Activated CD4-positive, alpha-beta memory T cell treated with anti-CD3 and anti-CD28 coated beads for 36 hours (primary cell): ENCODE data around the gene COL7A1. TPM values are rescaled to one million over a fixed set of nuclear protein-coding genes. Genes with fewer than 3 reads are reported as not detected.

ENCODE experiments used
- CTCF ChIA-PET: fragments of 350-600 bp; sonication (Branson Sonifier 250); formaldehyde crosslinking; loops from one replicate; lab custom pipeline; 2021; ENCODE audit warnings: antibody characterized with exemption, inconsistent platforms; lab: Charles Lee
- POLR2A ChIA-PET: fragments of 350-600 bp; sonication (Branson Sonifier 250); formaldehyde crosslinking; loops from one replicate; lab custom pipeline; 2021; ENCODE audit warnings: antibody characterized with exemption; lab: Charles Lee
- DNase-seq: peaks from one replicate; pipeline ENCODE4 v3.0.0-alpha.2; 2020
- H3K27ac Mint-ChIP-seq: one replicate; pipeline ENCODE4 v1.8.0; 2021; ENCODE audit warnings: mixed read lengths
- H3K27me3 Mint-ChIP-seq: one replicate; pipeline ENCODE4 v1.8.0; 2021; ENCODE audit warnings: mixed read lengths
- H3K36me3 Mint-ChIP-seq: one replicate; pipeline ENCODE4 v1.8.0; 2021; ENCODE audit warnings: mixed read lengths
- H3K4me1 Mint-ChIP-seq: one replicate; pipeline ENCODE4 v1.8.0; 2021; ENCODE audit warnings: low read depth, mixed read lengths
- H3K4me3 Mint-ChIP-seq: one replicate; pipeline ENCODE4 v1.8.0; 2021; ENCODE audit warnings: mild to moderate bottlenecking, mixed read lengths
- H3K9me3 Mint-ChIP-seq: one replicate; pipeline ENCODE4 v1.8.0; 2021; ENCODE audit warnings: mixed read lengths
- intact Hi-C: fragments of 100-400 bp; cut with micrococcal nuclease; formaldehyde crosslinking; loops from one replicate; pipeline ENCODE4 v1.15.1; 2023
- total RNA-seq, 2 experiments: library from RNA; stranded (reverse); gene quantifications; one replicate each; pipeline ENCODE4 v1.2.3, GENCODE V29; 2021

Gene COL7A1
- total RNA-seq = 1 to 10 TPM; 1.1 TPM

DNA sequence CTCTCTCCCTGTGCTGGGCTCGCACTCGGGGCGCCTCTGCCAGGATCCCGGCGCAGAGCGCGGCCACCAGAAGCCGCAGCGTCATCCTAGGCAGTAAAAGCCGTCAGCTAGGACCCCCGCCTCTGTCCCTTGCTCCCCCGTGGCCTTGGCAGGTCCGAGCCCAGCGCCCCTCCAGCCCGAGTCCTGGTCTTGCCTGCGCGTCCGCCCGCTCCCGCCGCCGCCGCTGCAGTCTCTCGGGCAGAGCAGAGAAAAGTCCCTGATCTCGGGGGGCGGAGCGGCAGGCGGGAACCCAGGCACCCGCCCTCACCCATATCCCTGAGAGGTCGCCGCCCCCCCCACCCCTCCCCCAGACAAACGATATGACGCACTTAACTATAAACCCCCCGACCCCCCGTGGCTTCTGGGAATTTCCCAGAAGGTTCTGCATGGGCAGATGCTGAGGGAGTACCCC, at the start of gene COL7A1:
Gene COL7A1, minus strand, starts transcription at position 255 of the 451 bp plus-strand sequence. Its CDS starts 170 bp downstream, at position 85.
- no peak within 1 kb of the TSS for H3K27ac Mint-ChIP-seq
- peaks cover 5% of the 10 kb centered on the region for H3K4me1 Mint-ChIP-seq
- H3K36me3 Mint-ChIP-seq = peaks cover 6% of the 10 kb centered on the region
- H3K9me3 Mint-ChIP-seq = no peaks in the 10 kb centered on the region
- no peak for DNase-seq
- peaks cover 24% of the 10 kb centered on the region for H3K27me3 Mint-ChIP-seq
- no peak within 1 kb of the TSS for H3K4me3 Mint-ChIP-seq
- ChIA-PET POLR2A (no interaction called here), CTCF (no interaction called here)
- intact Hi-C loops = no loop called here

DNA sequence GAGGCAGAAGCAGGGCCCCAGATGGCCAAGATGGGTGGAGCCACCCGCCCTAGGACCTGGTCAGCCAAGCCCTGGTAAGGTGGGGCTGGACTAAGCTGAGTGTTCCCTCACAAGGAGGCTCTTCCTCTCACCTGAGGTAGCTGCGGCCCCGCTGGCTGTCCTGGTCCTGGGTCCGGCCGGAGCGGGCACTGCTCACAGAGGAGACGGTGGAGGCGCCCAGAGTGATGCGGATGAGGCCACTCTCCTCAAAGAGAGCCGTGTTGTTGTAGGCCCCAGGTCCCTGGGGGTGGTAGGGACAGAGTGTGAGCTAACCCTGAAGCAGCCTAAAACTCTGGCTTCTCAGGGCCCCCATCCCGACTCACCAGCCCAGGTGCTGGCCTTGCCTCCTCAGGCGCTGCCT, 47.5 kb upstream of the COL7A1 start:
- no peaks in the 10 kb centered on the region for H3K4me1 Mint-ChIP-seq
- H3K9me3 Mint-ChIP-seq = no peaks in the 10 kb centered on the region
- no peaks in the 10 kb centered on the region for H3K27me3 Mint-ChIP-seq
- POLR2A ChIA-PET = no interaction called here
- DNase-seq = no peak
- peaks cover 2% of the 10 kb centered on the region for H3K36me3 Mint-ChIP-seq
- no peak overlapping the region for H3K27ac Mint-ChIP-seq
- intact Hi-C loops = no loop called here
- CTCF ChIA-PET = interaction anchor here (1.0 kb wide), 1 partner anchor 44 kb away, joined by 3 read pairs; no protein-coding TSS in a partner anchor
- H3K4me3 Mint-ChIP-seq = no peak overlapping the region

DNA sequence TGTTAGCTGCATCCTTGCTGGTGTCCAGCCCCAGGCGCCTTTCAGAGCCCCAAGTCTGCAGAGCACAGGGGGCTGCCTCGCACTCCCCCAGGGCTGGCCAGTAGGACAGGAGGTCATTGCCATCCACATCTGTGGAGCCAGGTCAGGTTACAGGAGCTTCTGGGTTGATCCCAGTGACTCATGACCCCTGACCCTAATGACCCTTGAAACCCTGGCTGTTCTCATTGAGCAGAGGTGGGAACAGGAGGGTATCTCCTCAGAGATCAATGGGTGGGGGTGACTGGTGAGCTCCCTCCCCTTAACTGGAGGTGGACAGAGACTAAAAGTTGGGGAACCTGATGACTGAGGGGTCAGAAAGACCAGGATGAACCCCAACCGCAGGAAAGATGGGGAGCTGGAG, 46.3 kb upstream of the COL7A1 start:
- H3K4me1 Mint-ChIP-seq = peaks cover 5% of the 10 kb centered on the region
- intact Hi-C loops = no loop called here
- H3K27ac Mint-ChIP-seq = no peak overlapping the region
- H3K36me3 Mint-ChIP-seq = peaks cover 2% of the 10 kb centered on the region
- no peak overlapping the region for H3K4me3 Mint-ChIP-seq
- CTCF ChIA-PET = interaction anchor here (1.0 kb wide), 1 partner anchor 45 kb away, joined by 3 read pairs; no protein-coding TSS in a partner anchor
- H3K9me3 Mint-ChIP-seq = no peaks in the 10 kb centered on the region
- H3K27me3 Mint-ChIP-seq = no peaks in the 10 kb centered on the region
- POLR2A ChIA-PET = no interaction called here
- no peak for DNase-seq

DNA sequence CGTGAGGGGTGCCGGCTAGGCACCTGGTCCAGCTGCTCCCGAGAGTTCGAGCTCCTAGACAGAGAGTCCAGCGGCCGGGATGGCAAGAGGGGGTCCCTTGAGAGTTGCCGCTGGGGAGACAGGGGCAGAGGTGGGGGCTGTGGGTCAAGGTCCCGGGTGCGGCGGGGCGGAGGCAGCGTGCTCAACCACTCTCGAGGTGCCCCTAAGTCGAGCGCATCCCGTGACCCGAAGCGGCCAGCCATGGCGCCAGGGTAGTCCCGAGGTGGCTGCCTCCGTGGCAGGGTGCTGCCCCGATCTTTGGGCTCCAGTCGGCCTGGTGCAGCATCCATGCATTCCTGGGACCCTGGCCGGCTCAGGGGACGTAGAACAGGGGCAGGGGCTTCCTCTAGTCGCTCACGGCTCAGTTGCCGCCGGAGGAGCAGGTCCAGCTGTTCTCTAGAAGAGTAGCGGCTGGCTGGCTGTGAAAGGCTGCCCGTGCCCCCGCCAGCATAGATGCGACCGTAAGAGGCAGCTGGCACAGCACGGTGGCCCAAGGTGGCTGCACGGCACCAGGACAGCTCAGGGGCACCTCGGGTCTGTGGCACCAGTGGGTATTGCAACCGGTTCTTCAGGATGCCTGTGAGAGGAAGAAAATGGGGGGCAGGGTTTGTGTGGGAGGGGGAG, 44.9 kb upstream of the COL7A1 start:
- intact Hi-C loops = no loop called here
- no peaks in the 10 kb centered on the region for H3K9me3 Mint-ChIP-seq

DNA sequence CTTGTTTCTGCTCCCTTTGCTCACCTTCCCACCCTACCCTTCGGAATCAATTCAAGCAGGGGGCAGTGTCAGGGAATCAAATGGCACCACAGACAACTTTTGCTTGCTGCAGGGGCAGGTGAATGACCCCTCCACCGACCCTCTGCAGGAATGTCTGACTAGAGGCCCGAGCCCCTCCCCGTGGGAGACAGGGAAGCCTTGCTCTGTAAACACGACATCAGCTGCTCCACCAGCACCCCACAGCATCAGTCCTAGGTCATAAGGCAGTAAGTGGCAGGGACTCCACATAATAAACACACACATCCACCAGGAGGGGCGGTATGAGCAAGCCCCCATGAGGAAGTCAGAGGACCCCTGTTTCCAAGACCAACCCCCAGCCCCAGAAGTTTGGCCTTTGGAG, 42.2 kb upstream of the COL7A1 start:
- H3K27me3 Mint-ChIP-seq = no peaks in the 10 kb centered on the region
- ChIA-PET POLR2A (no interaction called here), CTCF (interaction anchor here (1.4 kb wide), 1 partner anchor 201 kb away, joined by 4 read pairs; no protein-coding TSS in a partner anchor)
- no peak overlapping the region for H3K27ac Mint-ChIP-seq
- no peak for DNase-seq
- H3K4me1 Mint-ChIP-seq = peaks cover 18% of the 10 kb centered on the region
- H3K9me3 Mint-ChIP-seq = no peaks in the 10 kb centered on the region
- intact Hi-C loops = no loop called here
- no peak overlapping the region for H3K4me3 Mint-ChIP-seq
- peaks cover 6% of the 10 kb centered on the region for H3K36me3 Mint-ChIP-seq

More for the DNA sequence above, 44.9 kb upstream of the COL7A1 start:
- CTCF ChIA-PET = no interaction called here
- H3K27ac Mint-ChIP-seq = no peak overlapping the region
- POLR2A ChIA-PET = no interaction called here
- H3K27me3 Mint-ChIP-seq = no peaks in the 10 kb centered on the region
- peaks cover 2% of the 10 kb centered on the region for H3K36me3 Mint-ChIP-seq
- DNase-seq = no peak
- no peak overlapping the region for H3K4me3 Mint-ChIP-seq
- peaks cover 11% of the 10 kb centered on the region for H3K4me1 Mint-ChIP-seq

DNA sequence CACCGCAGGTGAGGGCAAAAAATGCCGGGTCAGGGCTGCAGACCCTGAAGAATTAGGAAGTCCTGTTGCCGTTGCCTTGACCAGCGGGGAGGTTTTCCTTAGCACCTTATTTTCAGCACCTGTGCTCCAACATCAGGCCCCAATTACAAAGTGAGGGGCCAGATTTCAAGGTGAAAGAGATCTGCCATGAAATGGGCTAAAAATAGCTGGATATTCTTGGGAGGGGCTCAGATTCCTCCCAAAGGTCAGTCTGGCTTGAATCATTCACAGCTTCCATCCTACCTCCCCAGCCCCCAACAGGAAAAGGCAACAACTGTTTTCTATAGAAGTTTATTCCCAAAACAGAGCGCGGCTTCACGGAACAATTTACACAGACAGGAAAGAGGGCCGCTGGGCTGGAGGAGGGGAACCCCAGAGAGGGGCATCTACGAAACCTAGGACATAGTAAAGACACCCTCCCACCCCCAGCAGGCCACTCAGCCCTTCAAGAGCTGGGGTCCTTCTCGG, 41.1 kb upstream of the COL7A1 start:
- H3K4me1 Mint-ChIP-seq = peaks cover 18% of the 10 kb centered on the region
- intact Hi-C loops = no loop called here
- H3K27ac Mint-ChIP-seq = no peak overlapping the region
- H3K36me3 Mint-ChIP-seq = peaks cover 4% of the 10 kb centered on the region
- H3K27me3 Mint-ChIP-seq = no peaks in the 10 kb centered on the region
- H3K4me3 Mint-ChIP-seq = peak overlapping the region; percentile 89
- no peaks in the 10 kb centered on the region for H3K9me3 Mint-ChIP-seq
- no peak for DNase-seq
- ChIA-PET POLR2A (interaction anchor here (0.6 to 2.3 kb wide), 12 partner anchors 11 to 336 kb away, joined by 3 to 11 read pairs (median 4); partner anchors contain the start of genes CELSR3, NME6, PFKFB4 and UQCRC1), CTCF (interaction anchor here (0.6 to 3.6 kb wide), 23 partner anchors 12 to 336 kb away, joined by 3 to 38 read pairs (median 5); partner anchors contain the start of genes CCDC51, CELSR3, NCKIPSD and PFKFB4)

DNA sequence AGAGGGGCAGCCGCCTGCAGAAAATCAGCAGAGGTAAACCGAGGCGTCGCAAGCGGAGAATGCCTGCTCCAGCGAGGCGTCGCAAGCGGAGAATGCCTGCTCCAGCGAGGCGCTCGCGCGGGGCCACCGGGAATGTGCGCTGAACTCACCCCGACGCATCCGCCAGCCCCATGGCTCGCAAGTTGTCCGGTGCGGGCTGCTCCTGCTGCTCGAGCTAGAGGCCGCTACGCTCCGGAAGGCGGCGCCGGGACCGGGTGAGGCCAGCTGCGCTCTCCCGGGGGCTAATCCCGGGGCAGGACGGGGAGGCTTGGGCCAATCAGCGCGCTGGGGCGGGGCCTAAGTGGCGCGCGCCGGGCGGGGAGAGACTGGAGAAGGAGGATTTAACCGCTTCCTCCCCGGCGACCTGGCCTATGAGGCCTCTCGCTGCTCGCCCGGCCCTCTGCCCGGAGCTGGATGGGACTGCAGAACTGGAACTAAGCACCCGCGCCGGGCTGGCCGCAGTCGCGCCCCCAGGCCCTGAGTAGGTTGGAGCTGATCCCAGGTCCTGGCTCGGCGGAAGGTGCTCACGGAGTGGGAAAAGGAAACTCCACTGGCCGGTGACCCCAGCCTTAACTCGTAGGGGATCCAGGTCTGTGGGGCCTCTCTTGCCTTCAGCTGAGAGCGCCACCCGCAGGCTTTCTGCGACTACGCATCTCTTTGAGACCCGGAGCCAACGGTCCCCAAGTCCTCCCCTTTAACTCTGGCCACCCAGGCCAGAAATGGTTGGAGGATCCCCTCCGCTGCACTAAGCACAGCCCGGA, 40.3 kb upstream of the COL7A1 start, which contains the start of gene SLC26A6:
Gene SLC26A6, minus strand, starts transcription at position 240 of the 800 bp plus-strand sequence. Its CDS starts 68 bp downstream, at position 172.
- Mint-ChIP-seq H3K27me3 (no peaks in the 10 kb centered on the region), H3K36me3 (peaks cover 4% of the 10 kb centered on the region), H3K4me3 (peak within 1 kb of the TSS; percentile 89), H3K9me3 (no peaks in the 10 kb centered on the region), H3K27ac (no peak within 1 kb of the TSS), H3K4me1 (peaks cover 18% of the 10 kb centered on the region)
- DNase-seq = peak; percentile 97
- ChIA-PET CTCF (interaction anchor here (0.6 to 3.6 kb wide), 30 partner anchors 11 to 395 kb away, joined by 3 to 38 read pairs (median 4); partner anchors contain the start of genes CCDC51, CELSR3, NCKIPSD and PFKFB4), POLR2A (interaction anchor here (0.8 to 2.3 kb wide), 12 partner anchors 10 to 335 kb away, joined by 3 to 11 read pairs (median 4); partner anchors contain the start of genes CELSR3, NME6, PFKFB4 and UQCRC1)
- intact Hi-C loops = loop anchor here (1.0 to 2.0 kb wide), 8 partner anchors 21 to 447 kb away; partner anchors contain the start of genes CDC25A and UQCRC1

DNA sequence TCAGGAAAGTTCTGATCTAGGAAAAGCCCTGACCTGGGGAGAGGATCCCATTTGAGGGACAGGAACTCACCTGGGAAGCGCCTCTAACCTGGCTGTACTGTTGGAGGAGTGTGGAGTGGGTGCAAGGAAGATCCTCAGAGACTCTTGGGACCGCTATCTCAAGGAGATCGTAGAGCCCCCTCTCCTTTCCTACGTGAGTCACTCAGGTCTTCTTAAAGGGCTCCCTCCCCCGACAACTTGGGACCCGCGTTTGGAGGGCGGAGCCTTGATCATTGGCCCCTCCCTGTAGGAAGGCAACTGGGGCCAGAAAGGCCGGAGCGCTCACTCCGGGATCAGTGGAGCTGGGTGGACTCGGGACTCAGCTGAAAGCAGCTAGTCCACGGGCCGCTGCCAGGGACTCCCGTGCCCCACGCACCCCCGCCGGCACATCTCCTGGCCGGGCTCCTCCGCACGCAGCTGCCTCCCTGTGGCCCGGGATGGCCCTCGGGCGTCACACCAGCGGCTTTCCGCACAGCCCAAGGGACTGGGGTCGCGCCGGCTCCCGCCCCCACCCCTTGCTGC, 39.6 kb upstream of the COL7A1 start:
- intact Hi-C loops = loop anchor here (1.0 to 2.0 kb wide), 8 partner anchors 20 to 446 kb away; partner anchors contain the start of genes CDC25A and UQCRC1
- peak; percentile 64 for DNase-seq
- Mint-ChIP-seq H3K27ac (no peak overlapping the region), H3K9me3 (no peaks in the 10 kb centered on the region), H3K36me3 (peaks cover 7% of the 10 kb centered on the region), H3K4me3 (peak overlapping the region; percentile 89), H3K4me1 (peaks cover 18% of the 10 kb centered on the region), H3K27me3 (no peaks in the 10 kb centered on the region)
- ChIA-PET POLR2A (interaction anchor here (0.9 to 2.3 kb wide), 6 partner anchors 9 to 161 kb away, joined by 3 to 11 read pairs (median 6); partner anchors contain the start of genes CELSR3 and UQCRC1), CTCF (interaction anchor here (0.7 to 3.6 kb wide), 24 partner anchors 11 to 394 kb away, joined by 3 to 38 read pairs (median 6); partner anchors contain the start of genes CELSR3, NCKIPSD, PFKFB4 and TMEM89)

DNA sequence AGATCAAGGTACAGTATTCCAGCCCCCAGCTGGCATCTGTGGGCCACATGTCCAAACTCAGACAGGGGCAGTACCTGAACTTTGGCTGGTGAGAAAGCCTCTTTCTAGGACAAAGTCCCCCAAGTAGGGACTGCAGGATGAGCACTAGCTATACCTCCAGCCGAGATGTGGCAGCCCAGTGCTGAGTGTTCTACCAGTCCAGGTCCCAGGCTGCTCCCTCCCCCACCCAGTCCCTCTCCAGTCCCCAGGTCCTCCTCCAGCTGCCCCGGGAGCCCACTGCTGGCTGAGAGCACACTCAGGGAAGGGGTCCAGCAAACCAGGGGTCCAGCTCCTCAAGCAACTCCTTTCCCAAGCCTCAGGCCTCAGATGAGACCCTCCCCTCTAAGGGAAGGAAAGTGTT, 38.6 kb upstream of the COL7A1 start:
- ChIA-PET CTCF (interaction anchor here (0.8 to 3.6 kb wide), 5 partner anchors 22 to 85 kb away, joined by 3 to 38 read pairs (median 29); partner anchors contain the start of genes NCKIPSD, PFKFB4 and UQCRC1), POLR2A (interaction anchor here (1.6 kb wide), 1 partner anchor 10 kb away, joined by 3 read pairs; no protein-coding TSS in a partner anchor)
- no peaks in the 10 kb centered on the region for H3K27me3 Mint-ChIP-seq
- no peak overlapping the region for H3K27ac Mint-ChIP-seq
- H3K4me3 Mint-ChIP-seq = no peak overlapping the region
- DNase-seq = no peak
- peaks cover 18% of the 10 kb centered on the region for H3K4me1 Mint-ChIP-seq
- H3K9me3 Mint-ChIP-seq = no peaks in the 10 kb centered on the region
- peaks cover 12% of the 10 kb centered on the region for H3K36me3 Mint-ChIP-seq
- intact Hi-C loops = loop anchor here (2.0 kb wide), 1 partner anchor 161 kb away; no protein-coding TSS in a partner anchor

DNA sequence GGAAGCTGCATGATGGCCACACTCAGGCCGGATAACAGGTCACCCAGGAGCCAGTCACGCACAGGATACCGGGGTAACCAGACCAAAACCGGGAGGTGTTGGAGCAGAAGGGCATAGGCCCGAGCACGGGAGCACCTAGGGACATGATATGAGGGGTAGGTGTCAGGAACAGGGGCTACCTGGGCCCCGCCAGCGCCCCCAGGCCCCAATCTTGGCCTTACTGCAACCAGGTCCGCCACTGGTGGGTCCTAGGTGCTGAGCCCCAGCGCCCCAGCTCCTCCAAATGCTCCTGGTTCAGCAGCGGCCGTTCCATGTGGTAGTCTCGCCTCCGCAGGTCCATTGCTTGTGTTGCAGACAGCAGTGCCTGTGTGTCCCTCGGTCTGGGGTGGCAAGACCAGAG, 38.1 kb upstream of the COL7A1 start:
- H3K4me1 Mint-ChIP-seq = peaks cover 18% of the 10 kb centered on the region
- no peak overlapping the region for H3K4me3 Mint-ChIP-seq
- H3K36me3 Mint-ChIP-seq = peaks cover 13% of the 10 kb centered on the region
- no peaks in the 10 kb centered on the region for H3K9me3 Mint-ChIP-seq
- DNase-seq = no peak
- intact Hi-C loops = no loop called here
- ChIA-PET CTCF (interaction anchor here (1.8 to 3.6 kb wide), 2 partner anchors 22 to 84 kb away, joined by 6 to 38 read pairs; partner anchors contain the start of gene UQCRC1), POLR2A (interaction anchor here (1.6 kb wide), 1 partner anchor 10 kb away, joined by 3 read pairs; no protein-coding TSS in a partner anchor)
- no peak overlapping the region for H3K27ac Mint-ChIP-seq
- H3K27me3 Mint-ChIP-seq = no peaks in the 10 kb centered on the region
